Right lobe of liver (tissue), 4 donors: ENCODE measurements around the gene FAM3C.

Experiments used
- POLR2A ChIP-seq: fragments of 450-650 bp; IDR thresholded peaks from one replicate; pipeline ENCODE4 v1.6.1; 2017; ENCODE audit warnings: antibody characterized with exemption, mild to moderate bottlenecking
- TF ChIP-seq, protein P1 (sequence below), 4 donors: fragments of 200-600 bp in 3 of 4; fragments of 450-650 bp in 1 of 4; IDR thresholded peaks; one replicate each; pipeline versions ENCODE4 v1.5.1 to v1.8.0; 2016 to 2022; ENCODE audit warnings: antibody characterized with exemption in 4 of 4, mild to moderate bottlenecking in 2 of 4
- donor health status: DM: no; HTN: no; CAD: no.
- donor health status: DM: no; HTN: no; CAD: no.
- donor health status: DM: no; HTN: yes; CAD: no.

DNA sequence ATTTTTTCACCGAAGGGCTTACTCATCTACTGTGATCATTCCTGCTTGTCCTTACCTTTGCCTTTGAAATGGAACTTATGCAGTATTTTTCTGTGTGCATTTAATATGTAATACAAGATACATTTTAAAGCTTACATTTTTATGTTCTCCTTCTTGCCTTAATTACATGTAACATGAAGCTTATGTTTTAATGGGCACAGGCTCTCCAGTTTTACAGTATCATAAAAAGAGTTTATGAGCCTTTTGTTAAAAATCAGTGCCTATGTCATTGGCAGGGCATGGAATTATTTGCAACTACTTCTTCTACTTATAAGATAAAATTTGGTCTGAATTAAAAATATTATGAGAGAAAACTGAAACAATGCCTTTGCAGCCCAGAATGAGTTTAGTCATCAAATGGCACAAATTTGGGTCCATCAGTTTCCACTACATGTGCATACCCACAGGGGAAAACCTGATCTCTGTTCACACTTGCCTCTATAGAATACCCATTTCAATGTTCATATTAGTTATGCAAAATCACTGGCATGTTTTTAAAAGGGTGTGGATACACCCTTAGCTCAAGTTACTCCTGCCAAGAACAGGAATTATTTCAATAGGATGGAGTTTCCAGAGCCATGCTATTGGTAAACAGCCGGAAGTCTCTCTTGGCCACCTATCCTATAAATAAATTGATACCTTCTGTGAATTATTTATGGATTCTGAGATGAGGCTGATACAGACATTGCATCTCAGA is 95.3 kb downstream of the FAM3C start:
- TF ChIP-seq, protein P1, sequence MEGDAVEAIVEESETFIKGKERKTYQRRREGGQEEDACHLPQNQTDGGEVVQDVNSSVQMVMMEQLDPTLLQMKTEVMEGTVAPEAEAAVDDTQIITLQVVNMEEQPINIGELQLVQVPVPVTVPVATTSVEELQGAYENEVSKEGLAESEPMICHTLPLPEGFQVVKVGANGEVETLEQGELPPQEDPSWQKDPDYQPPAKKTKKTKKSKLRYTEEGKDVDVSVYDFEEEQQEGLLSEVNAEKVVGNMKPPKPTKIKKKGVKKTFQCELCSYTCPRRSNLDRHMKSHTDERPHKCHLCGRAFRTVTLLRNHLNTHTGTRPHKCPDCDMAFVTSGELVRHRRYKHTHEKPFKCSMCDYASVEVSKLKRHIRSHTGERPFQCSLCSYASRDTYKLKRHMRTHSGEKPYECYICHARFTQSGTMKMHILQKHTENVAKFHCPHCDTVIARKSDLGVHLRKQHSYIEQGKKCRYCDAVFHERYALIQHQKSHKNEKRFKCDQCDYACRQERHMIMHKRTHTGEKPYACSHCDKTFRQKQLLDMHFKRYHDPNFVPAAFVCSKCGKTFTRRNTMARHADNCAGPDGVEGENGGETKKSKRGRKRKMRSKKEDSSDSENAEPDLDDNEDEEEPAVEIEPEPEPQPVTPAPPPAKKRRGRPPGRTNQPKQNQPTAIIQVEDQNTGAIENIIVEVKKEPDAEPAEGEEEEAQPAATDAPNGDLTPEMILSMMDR (IDR thresholded peaks at IDR 0.05) = no peak
- TF ChIP-seq POLR2A = no peak
